ENCODE data around the gene KRTAP10-6. TPM values are rescaled to one million over a fixed set of nuclear protein-coding genes. Genes with fewer than 3 reads are reported as not detected.
"Not testable (repeated sequence)": the region's sequence is repeated elsewhere in the genome, so short reads cannot be mapped to it uniquely, and the experiment has no call there.

Gene KRTAP10-6
- total RNA-seq, 2 donors from 2014 or later: not detected

- Mint-ChIP-seq H3K27me3 (peaks cover 38% of the 10 kb centered on the region), H3K4me3 (no peak overlapping the region), H3K27ac (no peak overlapping the region), H3K4me1 (no peaks in the 10 kb centered on the region), H3K36me3 (ENCODE audit: low read depth) (peaks cover 3% of the 10 kb centered on the region)
- no peak for ATAC-seq
- H3K9me3 ChIP-seq (ENCODE audit: control insufficient read depth, low read length, poor library complexity, severe bottlenecking): no peaks in the 10 kb centered on the region
- DNase-seq: no peak
Measured at GRCh38 chr21:44589586-44590305, 2.6 kb downstream of the KRTAP10-6 start.

DNA sequence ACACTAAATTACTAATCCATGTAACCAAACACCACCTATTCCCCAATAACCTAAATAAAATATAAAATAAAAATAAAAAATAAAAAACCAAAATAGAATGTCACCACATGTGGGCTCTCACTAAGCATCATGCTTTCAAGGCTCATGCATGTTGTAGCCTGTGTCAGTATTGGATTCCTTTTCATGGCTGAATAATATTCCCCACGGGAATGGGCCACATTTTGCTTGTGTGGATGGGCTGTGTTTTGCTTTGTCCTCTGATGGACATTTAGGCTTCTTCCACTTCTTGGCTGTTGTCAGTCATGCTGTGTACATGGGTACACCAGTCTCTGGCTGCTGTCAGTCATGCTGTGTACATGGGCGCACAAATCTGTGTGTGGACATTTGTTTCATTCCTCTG, 3.2 kb downstream of the KRTAP10-6 start:
- H3K4me3 Mint-ChIP-seq: no peak overlapping the region
- DNase-seq (no peak), ATAC-seq (no peak)
- peaks cover 3% of the 10 kb centered on the region for H3K36me3 Mint-ChIP-seq (ENCODE audit: low read depth)
- H3K9me3 ChIP-seq (ENCODE audit: control insufficient read depth, low read length, poor library complexity, severe bottlenecking): no peaks in the 10 kb centered on the region
- peaks cover 43% of the 10 kb centered on the region for H3K27me3 Mint-ChIP-seq
- no peak overlapping the region for H3K27ac Mint-ChIP-seq
- peaks cover 5% of the 10 kb centered on the region for H3K4me1 Mint-ChIP-seq

GRCh38 chr21:44585892-44586291, 6.4 kb downstream of the KRTAP10-6 start:
- ATAC-seq: no peak
- DNase-seq: no peak
- Mint-ChIP-seq H3K36me3 (ENCODE audit: low read depth) (peaks cover 3% of the 10 kb centered on the region), H3K27me3 (peaks cover 38% of the 10 kb centered on the region), H3K27ac (no peak overlapping the region), H3K4me1 (peaks cover 9% of the 10 kb centered on the region), H3K4me3 (no peak overlapping the region)
- no peaks in the 10 kb centered on the region for H3K9me3 ChIP-seq (ENCODE audit: control insufficient read depth, low read length, poor library complexity, severe bottlenecking)

GRCh38 chr21:44583800-44584147, 8.5 kb downstream of the KRTAP10-6 start:
- DNase-seq (no peak), ATAC-seq (peak; percentile 69)
- no peaks in the 10 kb centered on the region for H3K9me3 ChIP-seq (ENCODE audit: control insufficient read depth, low read length, poor library complexity, severe bottlenecking)
- Mint-ChIP-seq H3K36me3 (ENCODE audit: low read depth) (peaks cover 3% of the 10 kb centered on the region), H3K4me3 (no peak overlapping the region), H3K27ac (no peak overlapping the region), H3K27me3 (peaks cover 28% of the 10 kb centered on the region), H3K4me1 (peaks cover 9% of the 10 kb centered on the region)

DNA sequence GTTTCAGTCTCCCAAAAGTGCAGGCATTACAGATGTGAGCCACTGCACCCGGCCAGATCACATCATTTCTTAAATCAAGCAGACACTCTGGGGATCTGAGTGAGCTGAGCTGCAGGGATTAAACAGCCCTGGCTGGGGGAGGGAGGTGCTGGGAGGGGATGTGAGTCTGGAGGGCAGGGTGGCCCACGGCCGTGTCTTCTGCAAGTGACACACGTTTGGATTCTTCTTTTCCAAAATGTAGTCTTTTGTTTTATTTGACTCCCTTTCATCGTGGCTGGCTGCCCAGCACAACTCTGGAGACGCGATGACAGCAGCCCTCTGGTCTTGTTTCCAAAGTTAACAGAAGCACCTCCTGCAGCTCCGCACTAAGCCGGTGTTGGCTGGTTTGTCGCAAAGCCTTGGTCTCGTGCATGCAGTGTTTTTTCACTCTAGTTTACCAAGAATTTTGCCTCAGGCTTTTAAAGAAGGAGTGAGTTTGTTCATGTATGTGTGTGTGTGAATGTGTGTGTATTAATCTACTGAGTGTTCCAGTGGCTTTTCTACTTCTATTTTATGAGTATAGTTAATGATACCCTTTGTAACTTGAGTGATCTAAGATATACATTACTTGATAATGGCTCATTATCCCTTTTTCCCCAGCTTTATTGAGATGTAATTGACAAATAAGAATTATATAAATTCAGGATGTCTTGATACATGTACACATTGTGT, 9.1 kb downstream of the KRTAP10-6 start:
- Mint-ChIP-seq H3K4me1 (peaks cover 9% of the 10 kb centered on the region), H3K36me3 (ENCODE audit: low read depth) (peaks cover 3% of the 10 kb centered on the region), H3K27me3 (peaks cover 28% of the 10 kb centered on the region), H3K27ac (no peak overlapping the region), H3K4me3 (no peak overlapping the region)
- H3K9me3 ChIP-seq (ENCODE audit: control insufficient read depth, low read length, poor library complexity, severe bottlenecking): no peaks in the 10 kb centered on the region
- ATAC-seq: no peak
- DNase-seq: no peak

DNA sequence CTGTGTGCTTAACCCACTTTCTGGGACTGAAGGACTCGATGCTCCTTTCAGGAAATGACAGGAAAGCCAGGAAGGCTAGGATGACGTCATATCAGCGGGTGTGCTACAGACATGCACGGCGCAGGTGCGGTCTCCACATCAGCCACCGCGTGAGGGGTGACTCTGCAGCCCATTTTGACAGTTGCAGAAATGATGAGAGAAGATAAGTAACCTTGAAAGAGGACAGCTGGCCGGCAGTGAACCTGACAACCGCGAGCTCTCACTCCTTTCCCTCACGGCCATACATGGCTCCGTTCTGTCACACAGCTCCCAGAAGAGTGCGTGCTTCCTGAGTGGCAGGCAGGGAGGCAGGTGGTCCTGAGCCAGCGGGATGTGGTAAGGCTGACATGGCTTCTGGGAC, 10.2 kb downstream of the KRTAP10-6 start:
- H3K4me1 Mint-ChIP-seq: peaks cover 9% of the 10 kb centered on the region
- H3K27me3 Mint-ChIP-seq: peaks cover 25% of the 10 kb centered on the region
- ATAC-seq (no peak), DNase-seq (no peak)
- H3K4me3 Mint-ChIP-seq: no peak overlapping the region
- H3K9me3 ChIP-seq (ENCODE audit: control insufficient read depth, low read length, poor library complexity, severe bottlenecking): no peaks in the 10 kb centered on the region
- no peak overlapping the region for H3K27ac Mint-ChIP-seq
- peaks cover 3% of the 10 kb centered on the region for H3K36me3 Mint-ChIP-seq (ENCODE audit: low read depth)

- H3K36me3 Mint-ChIP-seq (ENCODE audit: low read depth): peaks cover 3% of the 10 kb centered on the region
- DNase-seq (no peak), ATAC-seq (no peak)
- H3K27ac Mint-ChIP-seq: no peak overlapping the region
- no peaks in the 10 kb centered on the region for H3K9me3 ChIP-seq (ENCODE audit: control insufficient read depth, low read length, poor library complexity, severe bottlenecking)
- H3K4me1 Mint-ChIP-seq: peaks cover 9% of the 10 kb centered on the region
- H3K27me3 Mint-ChIP-seq: peaks cover 16% of the 10 kb centered on the region
- H3K4me3 Mint-ChIP-seq: no peak overlapping the region
Measured at GRCh38 chr21:44581158-44581557, 11.1 kb downstream of the KRTAP10-6 start.

GRCh38 chr21:44580231-44580821, 12.0 kb downstream of the KRTAP10-6 start, which contains the start of gene KRTAP10-5:
Gene KRTAP10-5, minus strand, starts transcription at chr21:44580604. Its CDS starts 26 bp downstream, at chr21:44580578.
- not testable (repeated sequence) for DNase-seq; H3K9me3 ChIP-seq (ENCODE audit: control insufficient read depth, low read length, poor library complexity, severe bottlenecking); H3K36me3 Mint-ChIP-seq (ENCODE audit: low read depth); H3K27ac Mint-ChIP-seq; H3K4me1 Mint-ChIP-seq; ATAC-seq; H3K4me3 Mint-ChIP-seq
- peaks cover 13% of the 10 kb centered on the region for H3K27me3 Mint-ChIP-seq

DNA sequence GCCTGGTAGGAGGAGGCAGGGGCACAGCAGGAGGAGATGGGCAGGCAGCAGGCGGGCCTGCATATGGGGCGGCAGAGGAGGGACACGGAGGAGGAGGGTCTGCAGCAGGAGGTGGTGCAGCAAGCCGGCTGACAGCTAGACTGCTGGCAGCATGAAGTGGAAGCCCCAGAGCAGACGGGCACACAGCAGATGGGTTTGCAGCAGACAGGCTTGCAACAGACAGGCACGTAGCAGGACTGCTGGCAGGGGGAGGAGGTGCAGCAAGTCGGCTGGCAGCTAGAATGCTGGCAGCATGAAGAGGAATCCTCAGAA, 12.5 kb downstream of the KRTAP10-6 start:
- Mint-ChIP-seq H3K4me1 (peaks cover 10% of the 10 kb centered on the region), H3K27ac (no peak overlapping the region), H3K27me3 (peaks cover 15% of the 10 kb centered on the region), H3K4me3 (no peak overlapping the region), H3K36me3 (ENCODE audit: low read depth) (no peaks in the 10 kb centered on the region)
- H3K9me3 ChIP-seq (ENCODE audit: control insufficient read depth, low read length, poor library complexity, severe bottlenecking): no peaks in the 10 kb centered on the region
- ATAC-seq (no peak), DNase-seq (no peak)

DNA sequence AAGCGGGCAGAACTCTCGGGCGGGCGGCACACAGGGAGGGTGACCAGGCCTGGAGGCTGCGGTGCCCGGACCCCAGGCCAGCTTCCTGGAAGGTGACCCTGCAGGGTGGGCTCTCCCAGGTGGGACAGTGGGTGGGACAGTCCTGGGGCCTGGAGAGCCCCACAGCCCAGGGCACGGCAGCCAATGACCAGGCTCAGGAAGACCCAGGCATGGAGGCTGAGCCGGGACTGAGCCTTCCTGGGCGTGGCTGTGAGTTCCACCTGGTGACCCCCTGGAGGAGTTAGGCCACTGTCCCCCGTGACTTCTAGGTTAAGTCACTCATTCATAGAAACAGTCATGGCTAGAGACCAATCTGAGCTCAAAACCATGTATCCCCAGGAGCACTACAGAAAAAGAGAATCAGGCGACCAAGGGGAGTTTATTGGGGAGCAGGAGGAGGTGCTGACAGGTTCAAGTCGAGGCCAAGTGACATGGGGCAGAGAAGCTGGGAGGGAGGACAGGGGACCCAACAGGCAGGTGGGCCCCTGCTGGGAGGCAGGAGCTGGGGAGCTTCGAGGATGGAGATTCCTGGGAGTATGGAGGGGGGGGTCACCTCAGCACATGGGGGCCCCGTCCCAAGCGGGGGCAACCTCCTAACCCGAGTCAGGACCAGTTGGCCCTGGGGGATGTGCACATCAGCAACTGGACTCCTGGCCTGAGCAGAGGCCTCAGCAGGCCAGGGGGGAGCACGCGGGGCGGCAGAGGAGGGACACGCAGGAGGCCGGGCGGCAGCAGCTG, 13.1 kb downstream of the KRTAP10-6 start:
- DNase-seq (no peak), ATAC-seq (no peak)
- no peaks in the 10 kb centered on the region for H3K36me3 Mint-ChIP-seq (ENCODE audit: low read depth)
- H3K27me3 Mint-ChIP-seq: peaks cover 16% of the 10 kb centered on the region
- H3K4me1 Mint-ChIP-seq: peaks cover 9% of the 10 kb centered on the region
- no peaks in the 10 kb centered on the region for H3K9me3 ChIP-seq (ENCODE audit: control insufficient read depth, low read length, poor library complexity, severe bottlenecking)
- no peak overlapping the region for H3K4me3 Mint-ChIP-seq
- H3K27ac Mint-ChIP-seq: no peak overlapping the region

DNA sequence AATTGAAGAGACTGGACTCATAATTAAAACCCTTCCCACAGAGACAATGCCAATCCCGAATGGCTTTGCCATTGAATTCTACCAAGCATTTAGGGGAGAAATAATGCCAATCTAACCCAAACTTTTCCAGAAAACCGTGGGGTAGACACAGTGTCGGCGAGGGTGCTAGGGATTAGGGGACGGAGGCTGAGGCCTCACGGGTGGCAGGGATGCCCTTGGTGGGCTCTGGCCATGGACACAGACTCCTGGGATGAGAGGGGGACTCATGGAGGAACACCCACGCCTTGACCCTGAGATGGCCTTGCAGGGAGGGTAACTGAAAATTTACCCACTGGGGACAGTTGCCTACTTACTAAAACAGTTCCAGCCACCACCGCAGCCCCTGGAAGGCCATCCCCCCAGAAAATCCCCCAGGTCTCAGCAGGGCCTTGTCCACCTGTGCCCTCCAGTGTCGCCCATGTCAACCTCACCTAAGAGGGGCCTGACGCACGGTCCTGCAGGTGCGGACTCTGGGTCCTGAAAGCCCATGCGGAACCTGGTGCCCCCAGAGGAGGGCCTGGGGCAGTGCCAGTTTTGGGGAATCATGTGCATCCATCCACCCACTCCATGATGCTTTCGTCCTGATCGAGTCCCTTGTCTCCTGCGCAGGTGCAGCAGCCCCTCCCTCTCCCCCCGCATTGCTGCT, 13.8 kb downstream of the KRTAP10-6 start:
- Mint-ChIP-seq H3K27me3 (peaks cover 18% of the 10 kb centered on the region), H3K27ac (no peak overlapping the region), H3K4me3 (no peak overlapping the region), H3K4me1 (peaks cover 6% of the 10 kb centered on the region), H3K36me3 (ENCODE audit: low read depth) (no peaks in the 10 kb centered on the region)
- ATAC-seq: no peak
- DNase-seq: no peak
- H3K9me3 ChIP-seq (ENCODE audit: control insufficient read depth, low read length, poor library complexity, severe bottlenecking): no peaks in the 10 kb centered on the region

- H3K27ac Mint-ChIP-seq: no peak overlapping the region
Measured at GRCh38 chr21:44576025-44576420, 16.3 kb downstream of the KRTAP10-6 start.

More at GRCh38 chr21:44576025-44576420, 16.3 kb downstream of the KRTAP10-6 start:
- H3K4me1 Mint-ChIP-seq: peaks cover 8% of the 10 kb centered on the region
- H3K27me3 Mint-ChIP-seq: peaks cover 30% of the 10 kb centered on the region
- ATAC-seq: no peak
- peaks cover 2% of the 10 kb centered on the region for H3K36me3 Mint-ChIP-seq (ENCODE audit: low read depth)
- no peaks in the 10 kb centered on the region for H3K9me3 ChIP-seq (ENCODE audit: control insufficient read depth, low read length, poor library complexity, severe bottlenecking)
- no peak for DNase-seq
- H3K4me3 Mint-ChIP-seq: no peak overlapping the region
